GM23248 (cell line): ENCODE data around the gene TCEAL1. TPM values are rescaled to one million over a fixed set of nuclear protein-coding genes. Genes with fewer than 3 reads are reported as not detected.
A peak's percentile ranks its signal among the peaks of the same experiment; 100 is the strongest.
"Not testable (repeated sequence)": the region's sequence is repeated elsewhere in the genome, so short reads cannot be mapped to it uniquely, and the experiment has no call there.

Experiments used
- DNase-seq: peaks from one replicate; pipeline ENCODE4 v3.0.0-alpha.2; 2015
- H2AFZ ChIP-seq: fragments of 200-600 bp; sonication (generic); 2 replicates; pipeline ENCODE4 v1.6.1; 2016; ENCODE audit warnings: antibody characterized with exemption
- H3F3A ChIP-seq: fragments of 200-600 bp; sonication (generic); 2 replicates; pipeline ENCODE4 v1.6.1; 2016; ENCODE audit warnings: mild to moderate bottlenecking, antibody characterized with exemption, mixed run types; ENCODE audit not compliant: insufficient read depth
- H3K27ac ChIP-seq: fragments of 200-600 bp; sonication (generic); 2 replicates; pipeline ENCODE4 v1.5.1; 2016; ENCODE audit warnings: mild to moderate bottlenecking
- H3K27me3 ChIP-seq: fragments of 200-600 bp; sonication (generic); replicated peaks from 2 replicates; pipeline ENCODE4 v1.6.1; 2016; ENCODE audit warnings: mild to moderate bottlenecking; ENCODE audit not compliant: insufficient read depth
- H3K36me3 ChIP-seq: fragments of 200-600 bp; sonication (generic); 2 replicates; pipeline ENCODE4 v1.6.1; 2016; ENCODE audit warnings: low read depth, mild to moderate bottlenecking
- H3K4me1 ChIP-seq: fragments of 200-600 bp; sonication (generic); 2 replicates; pipeline ENCODE4 v1.6.1; 2016; ENCODE audit warnings: mild to moderate bottlenecking; ENCODE audit not compliant: insufficient read depth
- H3K4me2 ChIP-seq: fragments of 200-600 bp; sonication (generic); one replicate; pipeline ENCODE4 v1.6.1; 2016; ENCODE audit warnings: mild to moderate bottlenecking; ENCODE audit not compliant: unreplicated experiment
- H3K4me3 ChIP-seq: fragments of 200-600 bp; sonication (generic); 2 replicates; pipeline ENCODE4 v1.5.1; 2016; ENCODE audit warnings: mild to moderate bottlenecking
- H3K79me2 ChIP-seq: fragments of 200-600 bp; sonication (generic); 2 replicates; pipeline ENCODE4 v1.6.1; 2016; ENCODE audit warnings: mild to moderate bottlenecking; ENCODE audit not compliant: insufficient read depth
- H3K9ac ChIP-seq: fragments of 200-600 bp; sonication (generic); 2 replicates; pipeline ENCODE4 v1.6.1; 2016; ENCODE audit warnings: mild to moderate bottlenecking
- H3K9me2 ChIP-seq: fragments of 200-600 bp; sonication (generic); 2 replicates; pipeline ENCODE4 v1.6.1; 2016; ENCODE audit warnings: mixed run types, mild to moderate bottlenecking, moderate library complexity; ENCODE audit not compliant: insufficient read depth
- H3K9me3 ChIP-seq: fragments of 200-600 bp; sonication (generic); one replicate; pipeline ENCODE4 v1.6.1; 2017; ENCODE audit warnings: low read depth
- H4K20me1 ChIP-seq: fragments of 200-600 bp; sonication (generic); 2 replicates; pipeline ENCODE4 v1.6.0; 2016; ENCODE audit not compliant: insufficient read depth
- EZH2 ChIP-seq: fragments of 200-600 bp; sonication (generic); IDR thresholded peaks from 2 replicates; pipeline ENCODE4 v1.6.1; 2018; ENCODE audit warnings: antibody characterized with exemption, mild to moderate bottlenecking; ENCODE audit not compliant: insufficient read depth, poor library complexity, severe bottlenecking
- EZH2phosphoT487 ChIP-seq: fragments of 200-600 bp; sonication (generic); IDR thresholded peaks from 2 replicates; pipeline ENCODE4 v1.6.1; 2018; ENCODE audit warnings: antibody characterized with exemption, moderate library complexity, mild to moderate bottlenecking, low read depth; ENCODE audit not compliant: insufficient read depth
- WGBS, 2 experiments: methylation state at CpG; one replicate each; pipeline ENCODE4 v1.1.6; 2015 to 2017; ENCODE audit warnings: low lambda C conversion rate in 2 of 2, low coverage in 1 of 2; ENCODE audit errors: missing lambda C conversion rate in 2 of 2; 5-methylcytosine and 5-hydroxymethylcytosine counted together
- in situ Hi-C: fragments of 300-500 bp; cut with MboI; formaldehyde crosslinking; loops from 2 replicates; pipeline ENCODE4 v1.15.0; 2020
- polyA plus RNA-seq: library from polyadenylated mRNA; unstranded; fragments of >200 nt; fragmentation: Nextera tagmentation; extraction: Ambion mirVana; gene quantifications from 2 replicates; pipeline ENCODE4 v1.2.1, GENCODE V29; 2016
- total RNA-seq: library from RNA; depleted of rRNA; stranded (reverse); fragments of >200 nt; shearing (Covaris generic); gene quantifications from 2 replicates; pipeline ENCODE4 v1.2.3, GENCODE V29; 2014

The TCEAL1 gene
- total and polyA plus RNA-seq, 2 experiments from 2014 or later: 30.7 to 32.0 TPM

GRCh38 chrX:103658681-103659433, 30.1 kb downstream of the TCEAL1 start:
- DNase-seq: no peak
- H3K27ac ChIP-seq: no peak overlapping the region
- H3K36me3 ChIP-seq: no peaks in the 10 kb centered on the region
- H3K9me2 ChIP-seq: no peaks in the 10 kb centered on the region
- in situ Hi-C loops: no loop called here
- H4K20me1 ChIP-seq: no peaks in the 10 kb centered on the region
- TF ChIP-seq EZH2: no peak
- no peak for TF ChIP-seq EZH2phosphoT487
- no peak overlapping the region for H3K4me3 ChIP-seq
- H3K9ac ChIP-seq: no peak overlapping the region
- H3K79me2 ChIP-seq: no peaks in the 10 kb centered on the region
- no peaks in the 10 kb centered on the region for H3K27me3 ChIP-seq
- H3K4me1 ChIP-seq: peaks cover 11% of the 10 kb centered on the region
- H3K9me3 ChIP-seq: no peaks in the 10 kb centered on the region
- 74 to 75% methylated on average over 5 of the region's 5 CpGs for WGBS, 2 experiments
- H2AFZ ChIP-seq: no peak overlapping the region
- peaks cover 13% of the 10 kb centered on the region; the same call in 1 of the 2 replicates for H3F3A ChIP-seq
- no peak overlapping the region for H3K4me2 ChIP-seq

- H3K27me3 ChIP-seq, H3K9me2 ChIP-seq, H3K9ac ChIP-seq, H4K20me1 ChIP-seq, H3K9me3 ChIP-seq, H3K79me2 ChIP-seq, H2AFZ ChIP-seq, H3K4me3 ChIP-seq, DNase-seq, H3K4me2 ChIP-seq, H3K27ac ChIP-seq, in situ Hi-C loops, H3K36me3 ChIP-seq: not testable (repeated sequence)
- peaks cover 11% of the 10 kb centered on the region for H3K4me1 ChIP-seq
- H3F3A ChIP-seq: peaks cover 13% of the 10 kb centered on the region; the same call in 1 of the 2 replicates
- WGBS, 2 experiments: 42 to 48% methylated on average over 1 to 2 of the region's 2 CpGs
Observed at GRCh38 chrX:103659460-103659859, 30.7 kb downstream of the TCEAL1 start.

DNA sequence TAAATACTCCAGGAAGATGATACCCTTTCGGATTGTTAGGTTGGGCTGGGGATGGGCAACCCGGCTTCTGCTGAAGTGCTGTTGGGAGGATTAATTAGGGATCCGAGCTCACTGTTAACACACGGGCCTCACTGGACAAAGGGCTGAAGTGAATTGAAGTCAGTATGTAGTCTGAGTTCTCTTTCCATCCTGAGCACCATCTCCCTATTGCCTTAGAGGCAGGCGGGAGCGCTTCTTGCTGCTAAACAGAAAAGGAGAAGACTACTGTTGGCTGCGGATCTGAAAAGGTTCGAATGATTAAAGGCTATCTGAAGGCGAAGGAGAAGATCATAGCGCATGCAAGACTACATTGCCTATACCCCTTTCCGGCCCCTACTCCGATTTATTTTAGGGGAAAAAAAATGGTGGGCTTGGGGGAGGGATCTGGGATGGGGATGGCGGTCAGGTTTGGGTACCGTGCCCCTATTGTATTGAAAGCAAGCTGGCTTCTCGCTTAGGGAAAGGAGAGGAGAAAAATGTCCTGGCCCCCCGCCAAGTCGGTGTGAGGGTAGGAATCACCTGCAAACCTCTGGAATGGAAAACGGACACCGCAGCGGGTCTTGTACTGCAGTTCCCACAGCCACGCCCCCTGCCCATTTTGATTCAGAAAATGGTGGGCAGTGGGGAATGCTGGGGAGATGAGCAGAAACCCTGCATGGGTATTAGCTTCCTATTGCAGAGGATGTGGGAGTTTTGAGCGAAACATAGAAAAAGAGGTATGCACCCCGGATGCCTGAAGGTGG, 35.4 kb downstream of the TCEAL1 start:
- Histone ChIP-seq H3K36me3 (no peaks in the 10 kb centered on the region), H2AFZ (no peak overlapping the region), H3K4me3 (no peak overlapping the region), H4K20me1 (no peaks in the 10 kb centered on the region), H3K9ac (no peak overlapping the region), H3K4me2 (no peak overlapping the region), H3K4me1 (no peaks in the 10 kb centered on the region), H3K9me3 (no peaks in the 10 kb centered on the region), H3K9me2 (no peaks in the 10 kb centered on the region), H3K27me3 (no peaks in the 10 kb centered on the region), H3K27ac (no peak overlapping the region), H3K79me2 (no peaks in the 10 kb centered on the region), H3F3A (no peaks in the 10 kb centered on the region)
- no peak for DNase-seq
- TF ChIP-seq EZH2 (no peak), EZH2phosphoT487 (no peak)
- in situ Hi-C loops: no loop called here
- WGBS, 2 experiments: 34 to 38% methylated on average over 15 to 23 of the region's 23 CpGs

- Histone ChIP-seq H3K27me3 (no peaks in the 10 kb centered on the region), H3F3A (no peaks in the 10 kb centered on the region), H3K4me3 (no peak overlapping the region), H3K9me2 (no peaks in the 10 kb centered on the region), H3K27ac (no peak overlapping the region), H3K9me3 (no peaks in the 10 kb centered on the region), H3K36me3 (no peaks in the 10 kb centered on the region), H3K4me1 (no peaks in the 10 kb centered on the region), H4K20me1 (no peaks in the 10 kb centered on the region), H3K79me2 (no peaks in the 10 kb centered on the region), H2AFZ (no peak overlapping the region), H3K9ac (no peak overlapping the region), H3K4me2 (no peak overlapping the region)
- no peak for TF ChIP-seq EZH2
- no peak for TF ChIP-seq EZH2phosphoT487
- 79% methylated on average over 2 to 3 of the region's 3 CpGs for WGBS, 2 experiments
- peak; percentile 45 for DNase-seq
- in situ Hi-C loops: no loop called here
Observed at GRCh38 chrX:103666202-103667107, 37.7 kb downstream of the TCEAL1 start.
